ENCODE results near the gene RGS3.

DNA sequence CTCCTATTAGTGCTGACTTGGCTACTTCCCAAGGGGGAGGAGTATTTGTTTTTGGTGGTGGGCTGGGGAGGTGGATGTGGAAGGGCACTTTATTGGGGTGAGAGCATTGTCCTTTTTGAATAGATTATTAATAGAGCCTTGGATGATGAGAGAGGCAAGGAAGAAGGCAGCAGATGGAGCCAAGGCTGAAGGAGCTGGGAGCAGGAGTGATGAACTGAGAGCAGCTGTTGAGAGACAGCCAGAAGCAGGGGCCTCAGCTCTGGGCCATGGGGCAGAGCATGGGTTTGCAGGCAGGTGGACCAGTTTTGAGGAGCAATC is 29.6 kb downstream of the RGS3 start:
- TF ChIP-seq, protein P1, sequence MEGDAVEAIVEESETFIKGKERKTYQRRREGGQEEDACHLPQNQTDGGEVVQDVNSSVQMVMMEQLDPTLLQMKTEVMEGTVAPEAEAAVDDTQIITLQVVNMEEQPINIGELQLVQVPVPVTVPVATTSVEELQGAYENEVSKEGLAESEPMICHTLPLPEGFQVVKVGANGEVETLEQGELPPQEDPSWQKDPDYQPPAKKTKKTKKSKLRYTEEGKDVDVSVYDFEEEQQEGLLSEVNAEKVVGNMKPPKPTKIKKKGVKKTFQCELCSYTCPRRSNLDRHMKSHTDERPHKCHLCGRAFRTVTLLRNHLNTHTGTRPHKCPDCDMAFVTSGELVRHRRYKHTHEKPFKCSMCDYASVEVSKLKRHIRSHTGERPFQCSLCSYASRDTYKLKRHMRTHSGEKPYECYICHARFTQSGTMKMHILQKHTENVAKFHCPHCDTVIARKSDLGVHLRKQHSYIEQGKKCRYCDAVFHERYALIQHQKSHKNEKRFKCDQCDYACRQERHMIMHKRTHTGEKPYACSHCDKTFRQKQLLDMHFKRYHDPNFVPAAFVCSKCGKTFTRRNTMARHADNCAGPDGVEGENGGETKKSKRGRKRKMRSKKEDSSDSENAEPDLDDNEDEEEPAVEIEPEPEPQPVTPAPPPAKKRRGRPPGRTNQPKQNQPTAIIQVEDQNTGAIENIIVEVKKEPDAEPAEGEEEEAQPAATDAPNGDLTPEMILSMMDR (IDR thresholded peaks at IDR 0.05 in 4 of 5, conservative IDR thresholded peaks at IDR 0.05 in 1 of 5) = no peak
- TF ChIP-seq POLR2A (IDR thresholded peaks at IDR 0.05) = no peak

Measured in gastrocnemius medialis (tissue), 4 donors.